HepG2 (cell line): Measurements from ENCODE around the gene SKIL. TPM values are rescaled to one million over a fixed set of nuclear protein-coding genes. Genes with fewer than 3 reads are reported as not detected.

Experiments used
- ATAC-seq: fragments of 200-7000 bp; cut with Tn5 transposase; 3 replicates; pipeline ENCODE4 v1.9.1; 2020; ENCODE audit warnings: mild to moderate bottlenecking, moderate library complexity
- BruUV-seq: library from RNA; stranded (reverse); fragments of 400-500 nt; replicated peaks from 2 replicates; lab custom pipeline; 2021; lab: Mats Ljungman, UMichigan
- CTCF ChIA-PET: fragments of 300-600 bp; formaldehyde crosslinking; extraction: SDS; loops from one replicate; lab custom pipeline; 2021; ENCODE audit warnings: low total read pairs, inconsistent platforms, low intra/inter-chr PET ratio; lab: Yijun Ruan, JAX
- POLR2A ChIA-PET: fragments of 350-600 bp; sonication (Branson Sonifier 250); formaldehyde crosslinking; loops from one replicate; lab custom pipeline; 2020; ENCODE audit warnings: antibody characterized with exemption, inconsistent platforms; lab: Yijun Ruan, JAX
- DNase-seq: peaks from one replicate; pipeline ENCODE4 v3.0.0-alpha.2; 2015; ENCODE audit warnings: low spot score
- FAIRE-seq: peaks from 3 replicates; lab custom pipeline; 2011; peaks lifted over from hg19 to GRCh38; lab: Jason Lieb, UNC
- H2AFZ ChIP-seq: one replicate; pipeline ENCODE4 v1.6.1; 2011; ENCODE audit warnings: low read length, inconsistent platforms
- H3K27ac ChIP-seq: fragments of 300-600 bp; 3 replicates; pipeline ENCODE4 v1.8.0; 2011; ENCODE audit warnings: mixed run types, mild to moderate bottlenecking, mixed read lengths, low read length, inconsistent platforms; ENCODE audit not compliant: insufficient read depth; ENCODE audit errors: extremely low read length
- H3K27me3 ChIP-seq, 2 experiments: fragments of 200-600 bp in 1 of 2; 2 replicates in 1 of 2; 3 replicates in 1 of 2; pipeline versions ENCODE4 v1.6.0 to v1.8.0; 2011; ENCODE audit warnings: low read length in 2 of 2, mild to moderate bottlenecking in 2 of 2, moderate library complexity in 2 of 2, inconsistent platforms in 1 of 2; ENCODE audit not compliant: insufficient read depth in 2 of 2, control insufficient read depth in 1 of 2
- H3K36me3 ChIP-seq, 2 experiments: fragments of 200-600 bp in 1 of 2; replicated peaks in 1 of 2; 2 replicates in 1 of 2; 3 replicates in 1 of 2; pipeline versions ENCODE4 v1.5.1 to v1.8.0; 2011; ENCODE audit warnings: low read length in 2 of 2, inconsistent platforms in 1 of 2; ENCODE audit not compliant: insufficient read depth in 2 of 2, control insufficient read depth in 1 of 2
- H3K4me1 ChIP-seq: 2 replicates; pipeline ENCODE4 v1.5.1; 2012; ENCODE audit warnings: low read length, inconsistent platforms; ENCODE audit not compliant: insufficient read depth
- H3K4me2 ChIP-seq: 2 replicates; pipeline ENCODE4 v1.6.0; 2011; ENCODE audit warnings: low read depth, low read length, inconsistent platforms
- H3K4me3 ChIP-seq, 3 experiments: fragments of 200-600 bp in 1 of 3; sonication (generic), shearing (Covaris generic) in 1 of 3; replicated peaks in 1 of 3; 2 replicates each; pipeline ENCODE4 v1.5.1; 2011 to 2016; ENCODE audit warnings: low read length in 3 of 3, inconsistent platforms in 2 of 3, low read depth in 2 of 3, mild to moderate bottlenecking in 2 of 3, control low read depth in 1 of 3, mixed read lengths in 1 of 3; ENCODE audit not compliant: insufficient read depth in 1 of 3
- H3K79me2 ChIP-seq: one replicate; pipeline ENCODE4 v1.6.1; 2011; ENCODE audit warnings: low read length, inconsistent platforms; ENCODE audit not compliant: insufficient read depth
- H3K9ac ChIP-seq: 2 replicates; pipeline ENCODE4 v1.6.0; 2011; ENCODE audit warnings: mild to moderate bottlenecking, low read depth, low read length, inconsistent platforms; ENCODE audit not compliant: insufficient read depth
- H3K9me3 ChIP-seq: 2 replicates; pipeline ENCODE4 v1.5.1; 2012; ENCODE audit warnings: mild to moderate bottlenecking, low read length
- H4K20me1 ChIP-seq: 2 replicates; pipeline ENCODE4 v1.6.0; 2011; ENCODE audit warnings: inconsistent platforms, mild to moderate bottlenecking, low read length, moderate library complexity; ENCODE audit not compliant: insufficient read depth
- AKNA ChIP-seq: sonication (generic); formaldehyde crosslinking; IDR thresholded peaks from 2 replicates; pipeline ENCODE4 v1.4.0; 2020; ENCODE audit warnings: missing genetic modification reagents, borderline replicate concordance
- DMTF1 ChIP-seq: sonication (generic); formaldehyde crosslinking; IDR thresholded peaks from 2 replicates; pipeline ENCODE4 v1.4.0; 2020; ENCODE audit warnings: mild to moderate bottlenecking, missing genetic modification reagents
- RELA ChIP-seq: sonication (generic); formaldehyde crosslinking; IDR thresholded peaks from 2 replicates; pipeline ENCODE4 v1.4.0; 2020; ENCODE audit warnings: missing genetic modification reagents
- ZNF468 ChIP-seq: sonication (generic); formaldehyde crosslinking; IDR thresholded peaks from 2 replicates; pipeline ENCODE4 v1.8.0; 2022; ENCODE audit warnings: mild to moderate bottlenecking, moderate library complexity, missing genetic modification reagents
- ZNF652 ChIP-seq: IDR thresholded peaks from 2 replicates; pipeline ENCODE4 v1.6.1; 2016; ENCODE audit warnings: low read depth, borderline replicate concordance
- ZNF788 ChIP-seq: sonication (generic); formaldehyde crosslinking; IDR thresholded peaks from 2 replicates; pipeline ENCODE4 v1.5.0; 2020; ENCODE audit warnings: mild to moderate bottlenecking, missing genetic modification reagents, borderline replicate concordance
- WGBS: methylation state at CpG from one replicate; pipeline ENCODE4 v1.1.6; 2017; ENCODE audit warnings: low lambda C conversion rate; 5-methylcytosine and 5-hydroxymethylcytosine counted together
- in situ Hi-C: cut with HindIII; loops from 2 replicates; pipeline ENCODE4 v1.10.0; 2017; ENCODE audit warnings: low pct_unique_long_range_greater_than_20kb; ENCODE audit not compliant: extremely low pct_ligation_motif_present
- intact Hi-C: fragments of 100-400 bp; cut with micrococcal nuclease; formaldehyde crosslinking; loops from one replicate; pipeline ENCODE4 v1.10.0; 2022; ENCODE audit not compliant: unreplicated experiment
- polyA plus RNA-seq, 8 experiments: library from polyadenylated mRNA; depleted of rRNA in 3 of 8; stranded (reverse) in 7 of 8; unstranded in 1 of 8; fragments of >200 nt; fragmentation: Illumina TruSeq in 4 of 8; extraction: Trizol in 4 of 8; gene quantifications; 2 replicates each; pipeline versions ENCODE4 v1.2.1 to v1.2.3, GENCODE V29; 2011 to 2016; ENCODE audit warnings: low read depth in 4 of 8, missing spikeins in 1 of 8, mixed read lengths in 1 of 8; ENCODE audit not compliant: insufficient read depth in 1 of 8
- total RNA-seq, 5 experiments: library from RNA; depleted of rRNA; stranded (reverse); fragments of >200 nt; fragmentation: Illumina TruSeq; extraction: Trizol; gene quantifications; 2 replicates each; pipeline ENCODE4 v1.2.3, GENCODE V29; 2016; ENCODE audit warnings: low read depth in 1 of 5
- TF ChIP-seq, protein P1 (sequence below): sonication (generic); formaldehyde crosslinking; IDR thresholded peaks from 2 replicates; pipeline ENCODE4 v1.4.0; 2020; ENCODE audit warnings: missing genetic modification reagents
- TF ChIP-seq, protein P2 (sequence below): IDR thresholded peaks from 2 replicates; pipeline ENCODE4 v1.6.1; 2018; ENCODE audit warnings: missing genetic modification reagents

Gene SKIL
- total and polyA plus RNA-seq, 2 of the 13 experiments (the other 11 are each of a cell fraction or from before 2014, with no cell fraction given), result 5.2 to 20.7 TPM

GRCh38 chr3:170421758-170422157 is 64.2 kb downstream of the SKIL start:
- H3K9ac ChIP-seq, result peak overlapping the region; percentile 58
- no peak for DNase-seq
- H3K79me2 ChIP-seq, result no peaks in the 10 kb centered on the region
- in situ Hi-C loops (loop anchor here (5.0 to 10.0 kb wide), 2 partner anchors 76 to 393 kb away; no protein-coding TSS in a partner anchor), intact Hi-C loops (no loop called here)
- no TSS peak for BruUV-seq
- H3K4me3 ChIP-seq, result no peak overlapping the region
- no peaks in the 10 kb centered on the region for H3K36me3 ChIP-seq
- H3K27me3 ChIP-seq, result no peaks in the 10 kb centered on the region
- TF ChIP-seq RELA (CRISPR knock-in tag) (no peak), ZNF468 (no peak), ZNF652 (CRISPR knock-in tag) (peak; percentile 79), ZNF788 (no peak)
- TF ChIP-seq, protein P1, sequence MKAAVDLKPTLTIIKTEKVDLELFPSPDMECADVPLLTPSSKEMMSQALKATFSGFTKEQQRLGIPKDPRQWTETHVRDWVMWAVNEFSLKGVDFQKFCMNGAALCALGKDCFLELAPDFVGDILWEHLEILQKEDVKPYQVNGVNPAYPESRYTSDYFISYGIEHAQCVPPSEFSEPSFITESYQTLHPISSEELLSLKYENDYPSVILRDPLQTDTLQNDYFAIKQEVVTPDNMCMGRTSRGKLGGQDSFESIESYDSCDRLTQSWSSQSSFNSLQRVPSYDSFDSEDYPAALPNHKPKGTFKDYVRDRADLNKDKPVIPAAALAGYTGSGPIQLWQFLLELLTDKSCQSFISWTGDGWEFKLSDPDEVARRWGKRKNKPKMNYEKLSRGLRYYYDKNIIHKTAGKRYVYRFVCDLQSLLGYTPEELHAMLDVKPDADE (CRISPR knock-in tag), result no peak
- H3K9me3 ChIP-seq, result no peaks in the 10 kb centered on the region
- no peak overlapping the region for H3K27ac ChIP-seq
- ChIA-PET POLR2A (no interaction called here), CTCF (no interaction called here)
- no peak for FAIRE-seq
- peaks cover 72% of the 10 kb centered on the region for H3K4me1 ChIP-seq
- peak overlapping the region; percentile 94 for H3K4me2 ChIP-seq
- 77% methylated on average over 2 of the region's 2 CpGs for WGBS
- H4K20me1 ChIP-seq, result no peaks in the 10 kb centered on the region
- ATAC-seq, result no peak
- H2AFZ ChIP-seq, result no peak overlapping the region

- H3K9me3 ChIP-seq, result no peaks in the 10 kb centered on the region
- BruUV-seq, result no TSS peak
- no peak overlapping the region for H3K4me2 ChIP-seq
- DNase-seq, result no peak
- TF ChIP-seq, protein P2, sequence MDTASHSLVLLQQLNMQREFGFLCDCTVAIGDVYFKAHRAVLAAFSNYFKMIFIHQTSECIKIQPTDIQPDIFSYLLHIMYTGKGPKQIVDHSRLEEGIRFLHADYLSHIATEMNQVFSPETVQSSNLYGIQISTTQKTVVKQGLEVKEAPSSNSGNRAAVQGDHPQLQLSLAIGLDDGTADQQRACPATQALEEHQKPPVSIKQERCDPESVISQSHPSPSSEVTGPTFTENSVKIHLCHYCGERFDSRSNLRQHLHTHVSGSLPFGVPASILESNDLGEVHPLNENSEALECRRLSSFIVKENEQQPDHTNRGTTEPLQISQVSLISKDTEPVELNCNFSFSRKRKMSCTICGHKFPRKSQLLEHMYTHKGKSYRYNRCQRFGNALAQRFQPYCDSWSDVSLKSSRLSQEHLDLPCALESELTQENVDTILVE (CRISPR knock-in tag), result no peak
- TF ChIP-seq DMTF1 (CRISPR knock-in tag) (no peak), AKNA (CRISPR knock-in tag) (no peak)
- H3K36me3 ChIP-seq, result no peaks in the 10 kb centered on the region
- H4K20me1 ChIP-seq, result no peaks in the 10 kb centered on the region
- no peaks in the 10 kb centered on the region for H3K27me3 ChIP-seq
- H2AFZ ChIP-seq, result no peak overlapping the region
- FAIRE-seq, result no peak
- no peak overlapping the region for H3K27ac ChIP-seq
- ChIA-PET CTCF (no interaction called here), POLR2A (no interaction called here)
- in situ Hi-C loops (loop anchor here (5.0 to 10.0 kb wide), 2 partner anchors 74 to 392 kb away; no protein-coding TSS in a partner anchor), intact Hi-C loops (no loop called here)
- no peaks in the 10 kb centered on the region for H3K79me2 ChIP-seq
- ATAC-seq, result no peak
- no peak overlapping the region for H3K4me3 ChIP-seq
- H3K4me1 ChIP-seq, result peaks cover 74% of the 10 kb centered on the region
- no peak overlapping the region for H3K9ac ChIP-seq
- WGBS, result 89% methylated on average over 8 of the region's 8 CpGs
These were observed 65.6 kb downstream of the SKIL start for GRCh38 chr3:170423001-170423615.
